Measurements from ENCODE around the gene CD3D. TPM values are rescaled to one million over a fixed set of nuclear protein-coding genes. Genes with fewer than 3 reads are reported as not detected.

CD3D gene
- total and polyA plus RNA-seq, 2 donors (not counting 3 experiments of a cell fraction or from before 2014, with no cell fraction given) = not detected

- H3K4me3 ChIP-seq (replicated peaks in 1 of 3; ENCODE audit: insufficient read depth in 1 of 3, low read depth in 1 of 3, low read length in 3 of 3) = no peak overlapping the region
- no TSS peak for BruUV-seq (replicated peaks)
- H3K9me1 ChIP-seq (replicated peaks; ENCODE audit: control insufficient read depth, extremely low read depth, insufficient read depth, low read length) = no peaks in the 10 kb centered on the region
- H3K4me1 ChIP-seq (ENCODE audit: control insufficient read depth, extremely low read depth, insufficient read depth, low read length) = no peaks in the 10 kb centered on the region
- H3K9me3 ChIP-seq (replicated peaks; ENCODE audit: control insufficient read depth, insufficient read depth, low read length) = no peaks in the 10 kb centered on the region
- dilution Hi-C loops (cut with MboI; ENCODE audit: extremely low pct_ligation_motif_present, low sequenced_read_pairs) (no loop called here), intact Hi-C loops (cut with micrococcal nuclease) (no loop called here)
- no peak for FAIRE-seq
- no peak overlapping the region for H3K9ac ChIP-seq (replicated peaks; ENCODE audit: extremely low read depth, insufficient read depth, low read length)
- no peak overlapping the region for H3K27ac ChIP-seq (ENCODE audit: insufficient read depth, low read depth, low read length)
- H2AFZ ChIP-seq (ENCODE audit: low read depth, low read length) = no peak overlapping the region
- no peaks in the 10 kb centered on the region for H3K79me2 ChIP-seq (ENCODE audit: control insufficient read depth, insufficient read depth, low read length)
- CTCF ChIA-PET = no interaction called here
- peaks cover 1 to 4% of the 10 kb centered on the region in 2 experiments for H3K27me3 ChIP-seq (ENCODE audit: control insufficient read depth in 2 of 2, insufficient read depth in 2 of 2, low read length in 2 of 2)
- H4K20me1 ChIP-seq (replicated peaks; ENCODE audit: control insufficient read depth, extremely low read depth, insufficient read depth, low read length) = no peaks in the 10 kb centered on the region
- H3K36me3 ChIP-seq (ENCODE audit: control insufficient read depth in 2 of 2, extremely low read depth in 1 of 2, insufficient read depth in 2 of 2, low read length in 2 of 2) = no peaks in the 10 kb centered on the region
- POLR2A ChIA-PET = no interaction called here
- no peak for DNase-seq (ENCODE audit: low read depth, low spot score)
- no peak overlapping the region for H3K4me2 ChIP-seq (ENCODE audit: insufficient read depth, low read length)
- TF ChIP-seq MYC (IDR thresholded peaks at IDR 0.05; ENCODE audit: low read depth, low read length) = no peak
- no peak for TF ChIP-seq GATA2 (IDR thresholded peaks at IDR 0.05; ENCODE audit: insufficient read depth, insufficient read length, low read depth, low read length)
- no peak for TF ChIP-seq JUN (IDR thresholded peaks at IDR 0.05; ENCODE audit: borderline replicate concordance, insufficient read depth, insufficient read length, low read depth)
- no peak for TF ChIP-seq POLR2A (IDR thresholded peaks at IDR 0.05; ENCODE audit: low read depth, low read length)
- no peak for TF ChIP-seq FOS (IDR thresholded peaks at IDR 0.05; ENCODE audit: borderline replicate concordance, insufficient read depth, low read length)
- TF ChIP-seq CTCF (IDR thresholded peaks at IDR 0.05; ENCODE audit: extremely low read depth in 1 of 2, insufficient read depth in 1 of 2, low read depth in 1 of 2, low read length in 2 of 2) = no peak
- no peak for TF ChIP-seq EZH2 (IDR thresholded peaks at IDR 0.05; ENCODE audit: borderline replicate concordance, low read depth, low read length, severe bottlenecking)
- TF ChIP-seq POLR2AphosphoS5 (IDR thresholded peaks at IDR 0.05; ENCODE audit: insufficient read depth, low read depth, low read length) = no peak
- no peak for TF ChIP-seq MAX (IDR thresholded peaks at IDR 0.05; ENCODE audit: insufficient read depth, insufficient read length)
These were observed 17.2 kb downstream of the CD3D start for GRCh38 chr11:118325283-118325682.
